ENCODE results near the gene MYOD1. TPM values are rescaled to one million over a fixed set of nuclear protein-coding genes. Genes with fewer than 3 reads are reported as not detected.

Gene MYOD1
- total and polyA plus RNA-seq, 9 of the 15 experiments (the other 6 are each of a cell fraction or from before 2014, with no cell fraction given): not detected

DNA sequence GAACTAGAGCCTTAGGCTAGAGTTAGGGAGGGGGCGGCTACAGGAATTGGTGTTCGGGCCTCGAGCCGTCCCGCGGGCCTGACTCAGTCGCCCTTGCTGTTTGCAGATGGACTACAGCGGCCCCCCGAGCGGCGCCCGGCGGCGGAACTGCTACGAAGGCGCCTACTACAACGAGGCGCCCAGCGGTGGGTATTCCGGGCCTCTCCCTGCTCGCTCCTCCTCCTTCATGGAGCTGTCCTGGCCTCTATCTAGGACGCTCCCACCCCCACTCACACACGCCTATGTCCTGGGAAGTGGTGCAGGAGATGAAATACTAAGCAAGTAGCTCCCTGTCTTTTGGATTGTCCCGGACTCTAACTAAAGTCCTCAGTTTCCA lies 1.4 kb downstream of the MYOD1 start (continued):
- TF ChIP-seq ADNP (tag; IDR thresholded peaks at IDR 0.05): no peak

DNA sequence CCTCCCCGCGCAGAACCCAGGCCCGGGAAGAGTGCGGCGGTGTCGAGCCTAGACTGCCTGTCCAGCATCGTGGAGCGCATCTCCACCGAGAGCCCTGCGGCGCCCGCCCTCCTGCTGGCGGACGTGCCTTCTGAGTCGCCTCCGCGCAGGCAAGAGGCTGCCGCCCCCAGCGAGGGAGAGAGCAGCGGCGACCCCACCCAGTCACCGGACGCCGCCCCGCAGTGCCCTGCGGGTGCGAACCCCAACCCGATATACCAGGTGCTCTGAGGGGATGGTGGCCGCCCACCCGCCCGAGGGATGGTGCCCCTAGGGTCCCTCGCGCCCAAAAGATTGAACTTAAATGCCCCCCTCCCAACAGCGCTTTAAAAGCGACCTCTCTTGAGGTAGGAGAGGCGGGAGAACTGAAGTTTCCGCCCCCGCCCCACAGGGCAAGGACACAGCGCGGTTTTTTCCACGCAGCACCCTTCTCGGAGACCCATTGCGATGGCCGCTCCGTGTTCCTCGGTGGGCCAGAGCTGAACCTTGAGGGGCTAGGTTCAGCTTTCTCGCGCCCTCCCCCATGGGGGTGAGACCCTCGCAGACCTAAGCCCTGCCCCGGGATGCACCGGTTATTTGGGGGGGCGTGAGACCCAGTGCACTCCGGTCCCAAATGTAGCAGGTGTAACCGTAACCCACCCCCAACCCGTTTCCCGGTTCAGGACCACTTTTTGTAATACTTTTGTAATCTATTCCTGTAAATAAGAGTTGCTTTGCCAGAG lies 2.0 kb downstream of the MYOD1 start:
- no peaks in the 10 kb centered on the region for H3K9me1 ChIP-seq (ENCODE audit: control insufficient read depth, insufficient read depth, low read length)
- no peaks in the 10 kb centered on the region for H3K36me3 ChIP-seq (ENCODE audit: control insufficient read depth, insufficient read depth, low read length)
- 33% methylated on average over 43 of the region's 56 CpGs for WGBS (ENCODE audit: insufficient coverage, low coverage, missing lambda C conversion rate)
- H3K4me3 ChIP-seq: no peak overlapping the region
- H3K27ac ChIP-seq (ENCODE audit: extremely low read depth, low read depth, low read length): no peak overlapping the region
- DNase-seq (ENCODE audit: extremely low read depth in 1 of 4, low spot score in 3 of 4) (no peak), FAIRE-seq (no peak), ATAC-seq (no peak)
- H3K9me3 ChIP-seq (replicated peaks; ENCODE audit: control insufficient read depth, insufficient read depth, low read depth, low read length): no peaks in the 10 kb centered on the region
- ChIA-PET POLR2A (interaction anchor here (1.1 kb wide), 1 partner anchor 24 kb away, joined by 4 read pairs; no protein-coding TSS in a partner anchor), CTCF (ENCODE audit: low intra/inter-chr PET ratio) (no interaction called here)
- no TSS peak for BruUV-seq (replicated peaks)
- TF ChIP-seq, protein P1, sequence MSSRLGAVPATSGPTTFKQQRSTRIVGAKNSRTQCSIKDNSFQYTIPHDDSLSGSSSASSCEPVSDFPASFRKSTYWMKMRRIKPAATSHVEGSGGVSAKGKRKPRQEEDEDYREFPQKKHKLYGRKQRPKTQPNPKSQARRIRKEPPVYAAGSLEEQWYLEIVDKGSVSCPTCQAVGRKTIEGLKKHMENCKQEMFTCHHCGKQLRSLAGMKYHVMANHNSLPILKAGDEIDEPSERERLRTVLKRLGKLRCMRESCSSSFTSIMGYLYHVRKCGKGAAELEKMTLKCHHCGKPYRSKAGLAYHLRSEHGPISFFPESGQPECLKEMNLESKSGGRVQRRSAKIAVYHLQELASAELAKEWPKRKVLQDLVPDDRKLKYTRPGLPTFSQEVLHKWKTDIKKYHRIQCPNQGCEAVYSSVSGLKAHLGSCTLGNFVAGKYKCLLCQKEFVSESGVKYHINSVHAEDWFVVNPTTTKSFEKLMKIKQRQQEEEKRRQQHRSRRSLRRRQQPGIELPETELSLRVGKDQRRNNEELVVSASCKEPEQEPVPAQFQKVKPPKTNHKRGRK (tag; IDR thresholded peaks at IDR 0.05): no peak
- TF ChIP-seq MEIS2 (IDR thresholded peaks at IDR 0.05; ENCODE audit: partially characterized antibody) (no peak), EWSR1 (IDR thresholded peaks at IDR 0.05; ENCODE audit: borderline replicate concordance, low read depth, partially characterized antibody) (no peak), MCM5 (IDR thresholded peaks at IDR 0.05; ENCODE audit: low read depth) (no peak), CSDE1 (IDR thresholded peaks at IDR 0.05) (no peak)
- TF ChIP-seq, protein P2, sequence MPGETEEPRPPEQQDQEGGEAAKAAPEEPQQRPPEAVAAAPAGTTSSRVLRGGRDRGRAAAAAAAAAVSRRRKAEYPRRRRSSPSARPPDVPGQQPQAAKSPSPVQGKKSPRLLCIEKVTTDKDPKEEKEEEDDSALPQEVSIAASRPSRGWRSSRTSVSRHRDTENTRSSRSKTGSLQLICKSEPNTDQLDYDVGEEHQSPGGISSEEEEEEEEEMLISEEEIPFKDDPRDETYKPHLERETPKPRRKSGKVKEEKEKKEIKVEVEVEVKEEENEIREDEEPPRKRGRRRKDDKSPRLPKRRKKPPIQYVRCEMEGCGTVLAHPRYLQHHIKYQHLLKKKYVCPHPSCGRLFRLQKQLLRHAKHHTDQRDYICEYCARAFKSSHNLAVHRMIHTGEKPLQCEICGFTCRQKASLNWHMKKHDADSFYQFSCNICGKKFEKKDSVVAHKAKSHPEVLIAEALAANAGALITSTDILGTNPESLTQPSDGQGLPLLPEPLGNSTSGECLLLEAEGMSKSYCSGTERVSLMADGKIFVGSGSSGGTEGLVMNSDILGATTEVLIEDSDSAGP (CRISPR knock-in tag; IDR thresholded peaks at IDR 0.05): no peak
- in situ Hi-C loops (cut with MboI): loop anchor here (10.0 kb wide), 1 partner anchor 117 kb away; no protein-coding TSS in a partner anchor
- peaks cover 0 to 10% of the 10 kb centered on the region in 2 experiments; a peak in 2 of 5 replicates for H3K4me1 ChIP-seq (replicated peaks in 1 of 2; ENCODE audit: control insufficient read depth in 2 of 2, insufficient read depth in 2 of 2, low read length in 2 of 2)
- no peaks in the 10 kb centered on the region for H3K79me2 ChIP-seq (ENCODE audit: control insufficient read depth, insufficient read depth, low read length)
- H3K27me3 ChIP-seq (ENCODE audit: control insufficient read depth in 2 of 2, insufficient read depth in 2 of 2, low read length in 2 of 2): peaks cover 0 to 30% of the 10 kb centered on the region in 2 experiments; a peak in 2 of 5 replicates
- intact Hi-C loops (cut with micrococcal nuclease): no loop called here
- H2AFZ ChIP-seq (ENCODE audit: low read depth, low read length): no peak overlapping the region
- H3K4me2 ChIP-seq (ENCODE audit: insufficient read depth, low read length): no peak overlapping the region
- H3K9ac ChIP-seq (ENCODE audit: insufficient read depth in 1 of 2, low read depth in 2 of 2, low read length in 2 of 2): no peak overlapping the region
- no peaks in the 10 kb centered on the region for H4K20me1 ChIP-seq (replicated peaks; ENCODE audit: control insufficient read depth, insufficient read depth, low read length)
